OCI-LY3 (cell line): ENCODE measurements around the gene ZNF607.
A peak's percentile ranks its signal among the peaks of the same experiment; 100 is the strongest.

ENCODE experiments used
- CTCF ChIP-seq: fragments of 200-600, 300-600 bp; sonication (generic); IDR thresholded peaks from 2 replicates; pipeline ENCODE4 v1.5.1; 2014; ENCODE audit warnings: antibody characterized with exemption, low read length, low read depth
- EZH2phosphoT487 ChIP-seq: fragments of 200-600 bp; shearing (Covaris generic); IDR thresholded peaks from 2 replicates; pipeline ENCODE4 v1.6.1; 2018; ENCODE audit warnings: antibody characterized with exemption, mixed run types, low read depth

GRCh38 chr19:37719111-37719926, at the start of gene ZNF607:
- TF ChIP-seq CTCF = peak; percentile 61
- TF ChIP-seq EZH2phosphoT487 = no peak
